GM23248 (cell line): ENCODE data around the gene PNMA6A.
"Not testable (repeated sequence)": the region's sequence is repeated elsewhere in the genome, so short reads cannot be mapped to it uniquely, and the experiment has no call there.

Experiments used
- EZH2 ChIP-seq: fragments of 200-600 bp; sonication (generic); IDR thresholded peaks from 2 replicates; pipeline ENCODE4 v1.6.1; 2018; ENCODE audit warnings: antibody characterized with exemption, mild to moderate bottlenecking; ENCODE audit not compliant: insufficient read depth, poor library complexity, severe bottlenecking
- EZH2phosphoT487 ChIP-seq: fragments of 200-600 bp; sonication (generic); IDR thresholded peaks from 2 replicates; pipeline ENCODE4 v1.6.1; 2018; ENCODE audit warnings: antibody characterized with exemption, moderate library complexity, mild to moderate bottlenecking, low read depth; ENCODE audit not compliant: insufficient read depth

DNA sequence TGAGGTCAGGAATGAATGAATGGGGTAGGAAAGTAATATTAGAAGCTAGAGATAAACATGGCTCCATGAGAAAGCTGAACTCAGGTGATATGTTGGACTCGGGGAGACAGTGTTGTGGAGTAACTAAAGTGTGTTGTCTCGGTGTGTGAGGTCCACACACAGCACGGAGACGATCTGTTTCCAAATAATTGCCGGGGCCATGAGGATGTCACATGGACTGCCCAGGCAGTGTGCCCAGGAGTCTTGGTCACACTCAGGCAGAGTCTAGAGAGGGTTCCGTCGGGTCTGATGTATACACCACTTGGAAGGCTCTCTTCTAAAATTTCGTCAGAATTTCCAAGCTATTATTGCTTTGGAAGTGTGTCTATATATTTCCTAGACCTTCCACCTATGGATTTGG lies 48.0 kb downstream of the PNMA6A start:
- TF ChIP-seq EZH2, EZH2phosphoT487: not testable (repeated sequence)
